IPS-11a (cell line): ENCODE measurements around the gene MEIKIN.
"Not testable (repeated sequence)": the region's sequence is repeated elsewhere in the genome, so short reads cannot be mapped to it uniquely, and the experiment has no call there.

ENCODE experiments used
- H3K4me3 ChIP-seq: one replicate; pipeline ENCODE4 v1.5.1; 2013; ENCODE audit warnings: low read depth, low read length, control low read depth

Gene MEIKIN

DNA sequence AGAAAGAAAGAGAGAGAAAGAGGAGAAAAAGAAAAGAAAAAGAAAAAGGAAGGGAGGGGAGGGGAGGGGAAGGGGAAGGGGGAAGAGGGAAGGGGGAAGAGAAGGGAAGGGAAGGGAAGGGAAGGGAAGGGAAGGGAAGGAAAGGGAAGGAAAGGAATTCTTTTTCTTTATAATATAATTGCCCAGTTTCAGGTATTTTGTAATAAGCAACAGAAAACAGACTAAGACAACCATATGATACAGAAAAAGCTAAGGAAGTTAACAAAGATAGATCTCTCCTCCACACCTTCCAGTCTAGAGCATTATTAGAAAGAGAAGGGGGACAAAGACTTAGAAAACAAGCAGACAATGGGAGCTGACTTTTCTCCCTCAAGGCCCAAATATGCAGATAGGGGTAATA, 31.0 kb downstream of the MEIKIN start:
- H3K4me3 ChIP-seq = no peak overlapping the region

GRCh38 chr5:131913603-131914002, 31.9 kb downstream of the MEIKIN start:
- H3K4me3 ChIP-seq = no peak overlapping the region

- no peak overlapping the region for H3K4me3 ChIP-seq
Measured at GRCh38 chr5:131906668-131907067, 38.8 kb downstream of the MEIKIN start.

DNA sequence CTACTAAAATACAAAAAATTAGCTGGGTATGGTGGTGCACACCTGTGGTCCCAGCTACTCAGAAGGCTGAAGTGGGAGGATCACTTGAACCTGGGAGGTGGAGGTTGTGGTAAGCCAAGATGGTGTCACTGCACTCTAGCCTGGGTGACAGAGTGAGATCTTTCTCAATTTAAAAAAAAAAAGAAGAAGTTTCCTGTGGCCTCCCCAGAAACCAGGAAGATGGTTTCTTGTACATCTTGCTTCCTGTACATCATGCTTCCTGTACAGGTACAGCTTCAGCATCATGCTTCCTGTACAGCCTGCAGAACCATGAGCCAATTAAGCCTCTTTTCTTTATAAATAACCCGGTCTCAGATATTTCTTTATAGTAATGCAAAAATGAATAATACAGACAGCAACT, 43.2 kb downstream of the MEIKIN start:
- not testable (repeated sequence) for H3K4me3 ChIP-seq

GRCh38 chr5:131899686-131900085, 45.8 kb downstream of the MEIKIN start:
- no peak overlapping the region for H3K4me3 ChIP-seq

GRCh38 chr5:131883984-131884383, 61.5 kb downstream of the MEIKIN start:
- no peak overlapping the region for H3K4me3 ChIP-seq

DNA sequence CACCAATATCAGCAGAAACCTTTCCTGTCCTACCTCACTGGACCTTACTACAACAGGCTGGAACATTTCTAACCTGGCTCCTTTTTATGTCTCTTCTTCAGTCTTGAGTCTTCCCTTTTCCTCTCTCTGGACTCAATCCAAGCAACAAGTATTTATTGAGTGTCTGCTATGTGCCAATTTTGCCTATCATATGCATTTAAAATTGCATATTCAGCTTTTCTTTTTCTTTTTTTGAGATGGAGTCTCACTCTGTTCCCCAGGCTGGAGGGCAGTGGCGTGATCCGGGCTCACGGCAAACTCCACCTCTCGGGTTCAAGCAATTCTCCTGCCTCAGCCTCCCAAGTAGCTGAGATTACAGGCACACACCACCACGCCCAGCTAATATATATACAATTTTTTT, 65.8 kb downstream of the MEIKIN start:
- H3K4me3 ChIP-seq = no peak overlapping the region

DNA sequence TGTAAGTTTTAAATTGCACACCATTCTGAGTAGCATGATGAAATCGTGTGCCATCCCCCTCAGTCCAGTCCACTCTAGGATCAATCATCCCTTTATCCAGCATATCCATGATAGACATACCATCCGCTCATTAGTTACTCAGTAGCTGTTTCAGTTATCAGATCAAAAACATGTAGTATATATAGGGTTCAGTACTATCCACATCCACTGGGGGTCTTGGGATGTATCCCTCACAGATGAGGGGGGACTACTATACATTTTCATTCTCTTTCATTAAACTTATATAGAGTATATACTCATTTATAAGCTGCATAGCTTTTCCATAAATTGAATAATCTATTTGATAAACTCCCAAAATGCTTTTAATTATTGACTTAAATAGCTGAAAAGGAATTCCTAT, 67.6 kb downstream of the MEIKIN start:
- no peak overlapping the region for H3K4me3 ChIP-seq

- H3K4me3 ChIP-seq = not testable (repeated sequence)
Measured at GRCh38 chr5:131871251-131871650, 74.2 kb downstream of the MEIKIN start.

DNA sequence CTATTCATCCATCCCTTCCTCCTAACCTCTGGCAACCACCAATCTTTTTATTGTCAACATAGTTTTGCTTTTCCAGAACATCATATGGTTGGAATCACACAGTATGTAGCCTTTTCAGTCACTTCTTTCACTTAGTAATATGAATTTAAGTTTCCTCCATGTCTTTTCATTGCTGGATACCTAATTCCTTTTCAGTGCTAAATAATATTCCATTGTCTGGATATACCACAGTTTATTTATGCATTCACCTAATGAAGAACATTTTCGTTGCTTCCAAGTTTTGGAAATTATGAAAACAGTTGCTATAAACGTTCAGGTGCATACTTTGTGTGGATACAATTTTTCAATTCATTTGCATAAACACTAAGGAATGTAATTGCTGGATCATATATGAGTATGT, 77.9 kb downstream of the MEIKIN start:
- H3K4me3 ChIP-seq = no peak overlapping the region

GRCh38 chr5:131863700-131864099, 81.8 kb downstream of the MEIKIN start:
- H3K4me3 ChIP-seq = no peak overlapping the region

GRCh38 chr5:131857388-131857787, 88.1 kb downstream of the MEIKIN start:
- H3K4me3 ChIP-seq = no peak overlapping the region

DNA sequence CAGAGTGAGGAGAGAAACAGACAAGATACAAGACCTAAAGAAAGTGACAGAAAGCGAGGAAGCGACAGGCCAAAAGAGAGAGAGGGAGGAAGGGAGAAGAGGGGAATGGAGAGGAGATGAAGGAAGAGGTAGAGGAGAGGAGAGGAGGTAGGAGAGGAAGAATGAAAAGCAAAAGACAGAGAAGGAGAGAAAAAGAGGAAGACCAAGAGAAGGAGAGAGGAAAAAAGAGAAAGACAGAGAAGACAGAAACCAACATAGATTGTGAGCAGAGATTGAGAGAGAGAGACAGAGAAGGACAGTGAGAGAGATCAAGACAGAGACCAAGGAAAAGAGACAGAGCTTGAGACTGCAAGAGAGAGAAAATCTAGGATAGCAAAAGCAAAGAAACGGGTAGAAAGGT, 90.0 kb downstream of the MEIKIN start:
- no peak overlapping the region for H3K4me3 ChIP-seq

DNA sequence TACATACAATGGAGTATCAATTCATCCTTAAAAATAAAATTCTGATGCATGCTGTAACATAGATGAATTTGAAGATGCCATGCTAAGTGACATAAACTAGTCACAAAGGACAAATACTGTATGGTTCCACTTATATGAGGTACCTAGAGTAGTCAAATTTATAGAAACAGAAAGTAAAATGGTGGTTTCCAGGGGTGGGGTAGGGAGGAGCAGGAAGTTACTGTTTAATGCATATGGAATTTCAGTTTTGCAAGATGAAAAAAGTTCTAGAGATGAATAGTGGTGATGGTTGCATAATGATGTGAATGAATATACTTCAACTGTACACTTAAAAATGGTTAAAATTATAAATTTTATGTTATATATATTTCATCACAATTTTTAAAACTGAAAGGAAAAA, 91.3 kb downstream of the MEIKIN start:
- H3K4me3 ChIP-seq = no peak overlapping the region

GRCh38 chr5:131848662-131849061, 96.8 kb downstream of the MEIKIN start:
- no peak overlapping the region for H3K4me3 ChIP-seq

DNA sequence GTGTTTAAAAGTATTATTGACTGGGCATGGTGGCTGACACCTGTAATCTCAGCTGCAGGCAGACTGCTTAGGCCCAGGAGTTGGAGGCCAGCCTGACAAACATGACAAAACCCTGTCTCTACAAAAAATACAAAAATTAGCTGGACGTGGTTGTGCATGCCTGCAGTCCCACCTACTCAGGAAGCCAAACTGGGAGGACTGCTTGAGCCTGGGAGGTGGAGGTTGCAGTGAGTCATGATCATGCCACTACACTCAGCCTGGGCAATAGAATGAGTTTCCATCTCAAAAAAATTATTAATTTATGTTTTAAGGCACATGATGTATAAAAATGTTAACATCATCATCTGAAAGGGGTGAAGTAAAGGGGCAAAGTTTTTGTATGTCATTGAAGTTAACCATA, 98.9 kb downstream of the MEIKIN start:
- no peak overlapping the region for H3K4me3 ChIP-seq

DNA sequence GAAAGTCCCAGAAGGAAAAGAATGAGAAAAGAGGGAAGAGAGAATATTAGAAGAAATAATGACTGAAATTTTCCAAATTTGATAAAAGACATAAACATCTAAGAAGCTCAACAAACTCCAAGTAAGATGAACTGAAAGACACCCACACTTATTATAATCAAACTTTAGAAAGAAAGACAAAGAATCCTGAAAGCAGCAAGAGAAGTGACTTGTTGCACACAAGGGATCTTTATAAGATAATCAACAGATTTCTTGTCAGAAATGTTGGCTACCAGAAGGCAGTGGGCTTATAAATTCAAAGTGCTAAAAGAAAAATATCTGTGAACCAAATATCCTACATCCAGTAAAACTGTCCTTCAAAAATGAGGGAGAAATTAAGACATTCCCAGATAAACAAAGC, 99.6 kb downstream of the MEIKIN start:
- no peak overlapping the region for H3K4me3 ChIP-seq

DNA sequence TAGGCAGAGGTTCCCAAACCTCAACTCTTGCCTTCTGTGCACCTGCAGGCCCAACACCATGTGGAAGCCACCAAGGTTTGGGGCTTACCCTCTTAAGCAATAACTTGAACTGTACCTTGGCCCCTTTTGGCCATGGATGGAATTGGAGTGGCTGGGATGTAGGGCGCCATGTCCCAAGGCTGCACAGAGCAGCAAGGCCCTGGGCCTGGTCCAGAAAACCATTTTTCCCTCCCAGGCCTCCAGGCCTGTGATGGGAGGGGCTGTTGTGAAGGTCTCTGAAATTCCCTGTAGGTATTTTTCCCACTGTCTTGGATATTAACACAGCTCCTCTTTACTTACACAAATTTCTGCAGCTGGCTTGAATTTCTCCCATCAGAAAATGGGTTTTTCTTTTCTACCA, 102.5 kb downstream of the MEIKIN start:
- not testable (repeated sequence) for H3K4me3 ChIP-seq

- H3K4me3 ChIP-seq = not testable (repeated sequence)
Measured at GRCh38 chr5:131832702-131833101, 112.8 kb downstream of the MEIKIN start.

- no peak overlapping the region for H3K4me3 ChIP-seq
Measured at GRCh38 chr5:131825404-131826013, 120.0 kb downstream of the MEIKIN start.

- no peak overlapping the region for H3K4me3 ChIP-seq
Measured at GRCh38 chr5:131824631-131825030, 120.8 kb downstream of the MEIKIN start.

GRCh38 chr5:131821221-131821620, 124.2 kb downstream of the MEIKIN start:
- no peak overlapping the region for H3K4me3 ChIP-seq

DNA sequence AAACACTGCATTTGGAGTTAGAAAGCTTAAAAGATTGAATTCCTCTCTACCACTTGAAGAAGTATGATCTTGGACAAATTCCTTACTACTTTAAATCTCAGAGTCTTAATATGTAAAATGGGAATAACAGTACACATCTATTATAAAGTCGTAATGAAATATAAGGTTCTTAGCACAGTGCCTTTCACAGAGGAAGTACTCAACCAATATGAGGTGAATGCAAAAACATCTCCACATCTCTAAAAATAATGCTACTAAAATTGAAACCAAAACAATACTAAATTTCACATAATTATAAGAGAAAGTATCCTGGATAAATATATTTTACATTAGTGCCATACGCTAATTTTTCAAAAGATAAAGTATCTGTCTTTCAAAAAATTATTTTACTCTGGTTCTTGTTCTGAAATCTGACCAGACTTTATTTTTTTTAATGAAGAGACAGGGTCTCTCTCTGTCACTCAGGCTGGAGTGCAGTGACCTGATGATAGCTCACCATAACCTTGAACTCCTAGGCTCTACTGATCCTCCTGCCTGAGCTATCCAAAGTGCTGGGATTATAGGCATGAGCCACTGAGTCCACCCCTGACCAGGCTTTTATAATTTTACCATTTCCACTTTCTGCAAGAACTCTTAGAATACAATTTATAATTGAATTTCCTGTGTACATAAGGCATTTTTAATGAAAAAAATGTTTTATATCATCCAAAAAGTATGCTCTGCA, 127.3 kb downstream of the MEIKIN start:
- no peak overlapping the region for H3K4me3 ChIP-seq
